Small intestine (tissue), 7 donors: ENCODE data around the gene A4GNT. TPM values are rescaled to one million over a fixed set of nuclear protein-coding genes. Genes with fewer than 3 reads are reported as not detected.
"Not testable (repeated sequence)": the region's sequence is repeated elsewhere in the genome, so short reads cannot be mapped to it uniquely, and the experiment has no call there.

ENCODE experiments used
- DNase-seq, 2 donors: peaks; one replicate each; pipeline versions ENCODE4 v3.0.0 to v3.0.0-alpha.2; 2013
- FAIRE-seq: peaks from 2 replicates; lab custom pipeline; 2012; peaks lifted over from hg19 to GRCh38; lab: Jason Lieb, UNC
- H3K27ac ChIP-seq, 3 donors: one replicate each; pipeline ENCODE4 v1.5.1; 2013; ENCODE audit warnings: low read length in 2 of 3, mild to moderate bottlenecking in 2 of 3, control low read depth in 1 of 3, inconsistent platforms in 1 of 3, low read depth in 1 of 3, moderate library complexity in 1 of 3
- H3K27me3 ChIP-seq, 3 donors: one replicate each; pipeline ENCODE4 v1.6.1; 2013; ENCODE audit warnings: low read length in 3 of 3, inconsistent platforms in 1 of 3; ENCODE audit not compliant: control insufficient read depth in 3 of 3, insufficient read depth in 3 of 3
- H3K36me3 ChIP-seq, 3 donors: one replicate each; pipeline ENCODE4 v1.6.1; 2013; ENCODE audit warnings: low read length in 3 of 3, inconsistent platforms in 1 of 3, low read depth in 1 of 3, mild to moderate bottlenecking in 1 of 3, moderate library complexity in 1 of 3; ENCODE audit not compliant: control insufficient read depth in 3 of 3, insufficient read depth in 2 of 3
- H3K4me1 ChIP-seq, 3 donors: one replicate each; pipeline ENCODE4 v1.6.1; 2013; ENCODE audit warnings: low read length in 2 of 3, inconsistent platforms in 1 of 3, low read depth in 1 of 3, mild to moderate bottlenecking in 1 of 3, moderate library complexity in 1 of 3; ENCODE audit not compliant: control insufficient read depth in 3 of 3, insufficient read depth in 2 of 3
- H3K4me3 ChIP-seq, 3 donors: one replicate each; pipeline ENCODE4 v1.5.1; 2013; ENCODE audit warnings: low read length in 3 of 3, control low read depth in 1 of 3, inconsistent platforms in 1 of 3, low read depth in 1 of 3, mild to moderate bottlenecking in 1 of 3, moderate library complexity in 1 of 3
- H3K9me3 ChIP-seq, 2 donors: one replicate each; pipeline ENCODE4 v1.6.1; 2013; ENCODE audit warnings: low read depth in 1 of 2, low read length in 1 of 2; ENCODE audit not compliant: control insufficient read depth in 2 of 2, insufficient read depth in 1 of 2
- WGBS, 3 donors: extraction: QIAGEN DNeasy Blood & Tissue Kit; methylation state at CpG; one replicate each; pipeline ENCODE4 v1.1.7; 2013; 5-methylcytosine and 5-hydroxymethylcytosine counted together
- polyA plus RNA-seq, 4 donors: library from polyadenylated mRNA; stranded (reverse) in 3 of 4; unstranded in 1 of 4; fragments of 200-250 nt in 3 of 4; fragments of 120-200 nt in 1 of 4; gene quantifications; one replicate each; pipeline versions ENCODE4 v1.2.1 to v1.2.3, GENCODE V29; 2013
- donor health status: healthy with polysubstance abuse.
- donor health status: control.
- donor health status: control.
- donor health status: Bipolar disorder and iron deficiency.
- donor health status: healthy.

The A4GNT gene
- polyA plus RNA-seq, 4 donors: 0.03 TPM; not detected in 3

DNA sequence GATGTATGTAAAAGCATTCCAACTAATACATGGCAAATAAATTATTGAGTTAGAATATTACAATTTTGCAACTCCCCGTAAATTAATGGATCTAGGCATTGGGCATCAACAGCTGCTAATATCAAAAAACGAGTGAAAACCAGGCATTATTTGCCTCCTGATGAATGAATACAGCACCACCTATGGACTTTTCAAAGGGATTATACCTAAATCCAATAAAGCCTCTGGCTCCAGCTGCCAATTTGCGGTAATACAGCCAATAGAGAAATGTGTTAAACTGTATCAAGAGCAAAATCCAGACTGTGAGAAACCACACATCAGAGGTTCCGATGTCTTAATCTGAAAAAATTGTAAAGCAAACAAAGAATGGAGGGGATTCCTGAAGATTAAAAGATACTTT is 16.3 kb upstream of the A4GNT start:
- DNase-seq: no peak
- no peak for FAIRE-seq
- H3K4me3 ChIP-seq: no peak overlapping the region

GRCh38 chr3:138142181-138142580 is 10.0 kb upstream of the A4GNT start:
- not testable (repeated sequence) for H3K4me1 ChIP-seq

More for the DNA sequence above, 16.3 kb upstream of the A4GNT start:
- Histone ChIP-seq H3K27ac (no peak overlapping the region), H3K36me3 (no peaks in the 10 kb centered on the region), H3K27me3 (no peaks in the 10 kb centered on the region), H3K4me1 (no peaks in the 10 kb centered on the region), H3K9me3 (no peaks in the 10 kb centered on the region)
- WGBS, 3 donors: 56 to 71% (median 60%) methylated on average over 4 of the region's 4 CpGs

GRCh38 chr3:138140940-138141339 is 8.8 kb upstream of the A4GNT start:
- Histone ChIP-seq H3K27me3 (peaks cover 0 to 2% (median 0%) of the 10 kb centered on the region in 3 donors), H3K27ac (no peak overlapping the region), H3K9me3 (no peaks in the 10 kb centered on the region), H3K4me1 (no peaks in the 10 kb centered on the region), H3K36me3 (no peaks in the 10 kb centered on the region), H3K4me3 (no peak overlapping the region)
- no peak for DNase-seq
- no peak for FAIRE-seq

More at GRCh38 chr3:138142181-138142580, 10.0 kb upstream of the A4GNT start:
- not testable (repeated sequence) for H3K27ac ChIP-seq, DNase-seq, H3K27me3 ChIP-seq, H3K36me3 ChIP-seq, H3K4me3 ChIP-seq, FAIRE-seq, H3K9me3 ChIP-seq
- WGBS, 3 donors: 80 to 93% (median 84%) methylated on average over 3 of the region's 3 CpGs

DNA sequence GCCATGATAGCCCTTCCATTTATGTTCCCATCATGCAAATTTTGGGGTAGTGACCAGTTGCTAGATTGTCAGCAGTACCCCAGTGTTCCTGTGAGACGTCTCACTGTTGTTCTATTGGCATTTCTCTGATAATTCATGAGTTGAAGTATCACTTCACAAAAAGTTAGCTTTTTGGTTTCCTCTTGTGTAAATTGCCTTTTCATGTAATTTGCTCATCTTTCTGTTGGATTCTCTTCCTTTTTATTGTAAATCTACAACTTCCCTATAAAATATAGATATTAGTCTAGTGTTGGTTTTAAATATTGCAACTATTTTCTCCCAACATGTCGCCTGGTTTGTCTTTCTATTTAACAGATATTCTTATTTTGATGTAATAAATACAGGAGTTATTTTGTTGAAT is 7.5 kb upstream of the A4GNT start:
- no peak for FAIRE-seq
- WGBS, 3 donors: 35 to 42% (median 42%) methylated on average over 2 of the region's 2 CpGs
- no peak overlapping the region for H3K4me3 ChIP-seq
- peaks cover 0 to 4% (median 0%) of the 10 kb centered on the region in 3 donors for H3K4me1 ChIP-seq
- peaks cover 0 to 2% (median 0%) of the 10 kb centered on the region in 3 donors for H3K27me3 ChIP-seq
- H3K36me3 ChIP-seq: no peaks in the 10 kb centered on the region
- H3K27ac ChIP-seq: no peak overlapping the region
- no peak for DNase-seq
- H3K9me3 ChIP-seq: no peaks in the 10 kb centered on the region

DNA sequence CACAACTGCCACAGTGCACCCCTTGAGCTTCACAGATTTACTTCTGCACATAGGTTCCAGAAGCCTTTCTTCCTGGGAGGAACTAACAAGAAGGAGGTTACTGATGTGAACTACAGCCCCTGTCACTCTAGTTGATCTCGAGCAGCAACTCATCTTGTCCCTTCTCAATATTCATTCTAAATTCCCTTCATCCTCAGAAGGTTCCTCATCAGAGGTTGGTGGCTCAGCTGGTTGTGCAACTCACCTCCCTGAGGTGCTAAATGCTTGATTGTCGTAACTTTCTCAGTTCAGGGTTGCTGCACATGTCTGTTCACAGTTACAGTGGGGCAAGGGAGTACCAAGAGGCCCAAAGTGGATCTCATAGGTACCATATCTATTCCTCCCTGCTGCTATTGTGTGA is 5.7 kb upstream of the A4GNT start:
- 57 to 70% (median 65%) methylated on average over 2 of the region's 2 CpGs for WGBS, 3 donors
- DNase-seq: no peak
- no peak overlapping the region for H3K4me3 ChIP-seq
- peaks cover 0 to 6% (median 0%) of the 10 kb centered on the region in 3 donors for H3K4me1 ChIP-seq
- FAIRE-seq: no peak
- no peak overlapping the region for H3K27ac ChIP-seq
- peaks cover 0 to 2% (median 0%) of the 10 kb centered on the region in 3 donors for H3K27me3 ChIP-seq
- no peaks in the 10 kb centered on the region for H3K9me3 ChIP-seq
- H3K36me3 ChIP-seq: no peaks in the 10 kb centered on the region

DNA sequence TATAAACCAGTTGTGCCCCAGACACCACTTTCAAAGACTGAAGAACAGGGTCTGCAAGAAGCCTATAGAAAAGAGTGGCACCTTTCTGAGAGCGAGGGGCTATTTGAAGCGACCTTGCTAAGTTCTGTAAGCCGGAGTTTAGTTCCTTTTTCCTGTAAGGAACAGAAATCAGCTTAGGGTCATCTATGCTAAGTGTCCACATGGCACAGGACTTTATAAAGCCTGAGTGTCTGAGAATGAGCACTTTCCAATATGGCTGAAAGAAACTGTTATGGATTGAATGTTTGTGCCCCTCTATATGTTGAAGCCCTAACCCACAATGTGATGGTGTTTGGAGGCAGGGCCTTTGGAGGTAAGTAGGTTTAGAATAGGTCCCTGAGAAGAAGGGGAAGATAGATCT is 4.0 kb upstream of the A4GNT start:
- WGBS, 3 donors: 69 to 72% (median 71%) methylated on average over 3 of the region's 3 CpGs
- H3K4me1 ChIP-seq: peaks cover 0 to 6% (median 0%) of the 10 kb centered on the region in 3 donors
- peak overlapping the region in 1 of 3 donors; percentile 23 for H3K27ac ChIP-seq
- FAIRE-seq (no peak), DNase-seq (no peak)
- H3K4me3 ChIP-seq: no peak overlapping the region
- H3K27me3 ChIP-seq: peaks cover 0 to under 1% (median 0%) of the 10 kb centered on the region in 3 donors
- no peaks in the 10 kb centered on the region for H3K9me3 ChIP-seq
- no peaks in the 10 kb centered on the region for H3K36me3 ChIP-seq

GRCh38 chr3:138135833-138136194 is 3.6 kb upstream of the A4GNT start:
- Histone ChIP-seq H3K4me1 (peaks cover 0 to 6% (median 0%) of the 10 kb centered on the region in 3 donors), H3K9me3 (no peaks in the 10 kb centered on the region), H3K27ac (peak overlapping the region in 1 of 3 donors; percentile 23), H3K4me3 (no peak overlapping the region), H3K27me3 (no peaks in the 10 kb centered on the region), H3K36me3 (no peaks in the 10 kb centered on the region)
- FAIRE-seq (no peak), DNase-seq (no peak)
- 16 to 53% (median 30%) methylated on average over 2 of the region's 2 CpGs for WGBS, 3 donors

DNA sequence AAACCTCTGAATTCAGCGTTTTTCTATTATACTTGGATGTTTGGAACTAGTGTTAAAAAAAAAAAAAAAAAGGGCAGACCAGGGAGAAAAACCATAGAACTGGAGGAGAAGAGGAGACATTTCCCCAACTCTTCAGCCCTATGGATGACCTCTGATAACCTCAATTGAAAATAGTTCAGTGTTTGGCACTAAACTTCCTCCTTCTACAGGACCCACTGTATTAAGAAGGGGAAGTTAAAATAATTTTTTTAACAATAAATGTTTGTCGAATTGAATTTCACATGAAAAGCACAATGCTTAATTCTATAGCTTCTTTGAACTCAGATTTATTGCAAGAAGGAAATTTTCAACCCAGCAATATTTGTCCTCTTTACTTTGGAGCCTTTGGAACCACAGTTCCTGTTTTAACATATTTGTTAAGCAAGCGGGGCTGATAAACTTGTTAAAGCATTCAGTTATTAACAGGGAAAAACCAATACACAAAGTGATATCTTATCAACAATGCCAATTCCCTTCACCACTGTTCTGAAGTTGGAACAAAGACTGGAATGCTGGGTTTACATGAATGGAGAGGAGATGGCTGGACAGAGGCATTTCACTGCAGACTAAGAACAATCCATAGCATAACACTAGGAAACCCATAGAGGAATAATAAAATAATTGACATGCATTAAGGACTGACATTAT is 3.1 kb upstream of the A4GNT start:
- Histone ChIP-seq H3K27ac (no peak overlapping the region), H3K9me3 (no peaks in the 10 kb centered on the region), H3K4me1 (peaks cover 0 to 6% (median 0%) of the 10 kb centered on the region in 3 donors), H3K4me3 (no peak overlapping the region), H3K36me3 (no peaks in the 10 kb centered on the region), H3K27me3 (no peaks in the 10 kb centered on the region)
- no peak for DNase-seq
- 22 to 46% (median 23%) methylated on average over 3 of the region's 3 CpGs for WGBS, 3 donors
- FAIRE-seq: no peak
